Measurements from ENCODE around the gene DNAJC3.

DNAJC3 gene

DNA sequence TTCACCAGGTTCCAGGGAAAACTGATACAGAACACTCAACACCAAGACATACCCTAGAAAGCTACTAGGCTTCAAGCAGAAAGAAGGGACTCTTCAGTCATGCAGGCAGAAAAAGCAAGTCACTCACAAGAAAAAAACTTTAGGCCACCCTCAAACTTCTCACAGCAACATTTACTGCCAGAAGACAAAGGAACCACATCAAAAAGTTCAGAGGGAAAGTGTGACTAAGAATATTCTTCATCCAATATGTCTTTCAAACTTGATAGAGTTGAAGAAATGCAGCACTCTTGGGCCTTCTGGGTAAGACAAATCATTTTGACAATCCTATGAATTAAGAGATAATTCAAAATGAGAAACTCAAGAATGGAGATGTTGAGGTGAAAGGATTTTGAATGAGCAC is 40.1 kb upstream of the DNAJC3 start:
- H3K36me3 ChIP-seq, result peaks cover 66% of the 10 kb centered on the region
- no peak for DNase-seq
- TF ChIP-seq, protein P1, sequence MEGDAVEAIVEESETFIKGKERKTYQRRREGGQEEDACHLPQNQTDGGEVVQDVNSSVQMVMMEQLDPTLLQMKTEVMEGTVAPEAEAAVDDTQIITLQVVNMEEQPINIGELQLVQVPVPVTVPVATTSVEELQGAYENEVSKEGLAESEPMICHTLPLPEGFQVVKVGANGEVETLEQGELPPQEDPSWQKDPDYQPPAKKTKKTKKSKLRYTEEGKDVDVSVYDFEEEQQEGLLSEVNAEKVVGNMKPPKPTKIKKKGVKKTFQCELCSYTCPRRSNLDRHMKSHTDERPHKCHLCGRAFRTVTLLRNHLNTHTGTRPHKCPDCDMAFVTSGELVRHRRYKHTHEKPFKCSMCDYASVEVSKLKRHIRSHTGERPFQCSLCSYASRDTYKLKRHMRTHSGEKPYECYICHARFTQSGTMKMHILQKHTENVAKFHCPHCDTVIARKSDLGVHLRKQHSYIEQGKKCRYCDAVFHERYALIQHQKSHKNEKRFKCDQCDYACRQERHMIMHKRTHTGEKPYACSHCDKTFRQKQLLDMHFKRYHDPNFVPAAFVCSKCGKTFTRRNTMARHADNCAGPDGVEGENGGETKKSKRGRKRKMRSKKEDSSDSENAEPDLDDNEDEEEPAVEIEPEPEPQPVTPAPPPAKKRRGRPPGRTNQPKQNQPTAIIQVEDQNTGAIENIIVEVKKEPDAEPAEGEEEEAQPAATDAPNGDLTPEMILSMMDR (IDR thresholded peaks at IDR 0.05; ENCODE audit: low read depth, low read length), result no peak
- H3K9me3 ChIP-seq, result no peaks in the 10 kb centered on the region
- H3K4me3 ChIP-seq (ENCODE audit: low read depth, low read length), result no peak overlapping the region
- H3K4me1 ChIP-seq, result no peaks in the 10 kb centered on the region
- H3K27me3 ChIP-seq, result no peaks in the 10 kb centered on the region

DNA sequence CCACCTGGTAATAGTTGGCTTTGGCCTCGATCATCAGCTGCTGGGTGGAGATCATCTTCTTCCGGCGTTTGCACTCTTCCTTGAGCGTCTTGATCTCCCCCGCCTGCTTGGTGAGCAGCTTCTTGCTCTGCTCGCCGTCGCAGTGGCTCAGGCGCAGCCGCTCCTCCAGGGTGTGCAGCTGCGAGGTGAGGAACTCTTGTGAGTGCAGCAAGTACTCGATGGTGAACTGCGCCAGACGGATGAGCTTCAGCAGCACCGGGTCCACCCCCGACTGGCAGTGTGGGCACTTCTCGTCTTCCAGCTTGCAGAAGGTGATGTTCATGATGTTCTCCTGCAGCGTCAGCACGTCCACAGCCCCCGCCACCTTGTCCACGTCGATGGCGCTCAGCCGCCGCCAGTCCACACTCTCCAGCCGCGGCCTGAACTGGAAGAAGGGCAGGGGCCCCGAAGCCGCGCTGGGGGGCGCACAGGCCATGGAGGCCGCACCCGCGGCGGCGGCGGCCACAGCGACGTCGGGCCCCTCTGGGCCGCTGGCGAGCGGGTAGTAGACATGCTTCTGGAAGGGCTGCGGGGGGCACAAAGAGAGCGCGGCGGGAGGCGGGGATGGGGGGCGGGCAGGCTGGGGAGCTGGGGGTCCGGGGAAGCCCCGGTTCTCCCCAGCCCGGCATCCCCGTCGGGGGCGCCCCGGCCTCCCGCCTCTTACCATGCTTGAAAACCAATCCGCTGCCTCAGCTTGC is 35.5 kb upstream of the DNAJC3 start:
- TF ChIP-seq, protein P1 (IDR thresholded peaks at IDR 0.05; ENCODE audit: low read depth, low read length), result no peak
- Histone ChIP-seq H3K4me3 (ENCODE audit: low read depth, low read length) (peak overlapping the region; percentile 89), H3K4me1 (no peaks in the 10 kb centered on the region; the same call in 1 of the 2 replicates), H3K9me3 (no peaks in the 10 kb centered on the region), H3K36me3 (peaks cover 30% of the 10 kb centered on the region), H3K27me3 (no peaks in the 10 kb centered on the region)
- DNase-seq, result peak; percentile 67

DNA sequence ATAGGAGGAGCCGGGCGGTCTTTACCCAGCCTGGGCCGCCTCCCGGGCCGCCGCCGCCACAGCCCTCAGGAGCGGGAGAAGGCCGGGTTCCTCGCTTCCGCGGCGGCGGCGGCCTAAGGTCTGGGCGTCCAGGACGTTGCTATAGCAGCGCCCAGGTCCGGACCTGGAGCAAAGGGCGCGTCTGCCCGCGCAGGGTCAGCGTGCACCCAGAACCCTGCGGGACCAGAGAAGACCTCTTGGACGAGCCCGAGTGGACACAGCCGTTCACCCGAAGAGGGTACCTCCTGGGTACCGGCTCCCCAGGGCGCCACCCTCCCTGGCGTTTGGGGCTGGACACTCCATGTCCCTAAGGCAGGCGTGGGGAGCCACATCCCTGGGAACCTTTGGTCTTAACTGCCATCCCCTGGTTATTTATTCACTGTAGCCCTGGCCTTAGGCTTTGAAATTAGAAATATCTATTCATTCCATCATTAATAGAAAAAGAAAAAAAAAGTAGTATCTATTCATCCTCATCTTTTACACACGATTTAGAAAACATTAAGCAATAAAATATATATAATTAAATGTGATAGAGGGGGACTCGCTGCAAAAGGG is 34.8 kb upstream of the DNAJC3 start:
- no peaks in the 10 kb centered on the region for H3K27me3 ChIP-seq
- H3K9me3 ChIP-seq, result no peaks in the 10 kb centered on the region
- H3K36me3 ChIP-seq, result peaks cover 24% of the 10 kb centered on the region
- no peaks in the 10 kb centered on the region; the same call in 1 of the 2 replicates for H3K4me1 ChIP-seq
- TF ChIP-seq, protein P1 (IDR thresholded peaks at IDR 0.05; ENCODE audit: low read depth, low read length), result no peak
- H3K4me3 ChIP-seq (ENCODE audit: low read depth, low read length), result peak overlapping the region; percentile 89
- peak; percentile 76 for DNase-seq

DNA sequence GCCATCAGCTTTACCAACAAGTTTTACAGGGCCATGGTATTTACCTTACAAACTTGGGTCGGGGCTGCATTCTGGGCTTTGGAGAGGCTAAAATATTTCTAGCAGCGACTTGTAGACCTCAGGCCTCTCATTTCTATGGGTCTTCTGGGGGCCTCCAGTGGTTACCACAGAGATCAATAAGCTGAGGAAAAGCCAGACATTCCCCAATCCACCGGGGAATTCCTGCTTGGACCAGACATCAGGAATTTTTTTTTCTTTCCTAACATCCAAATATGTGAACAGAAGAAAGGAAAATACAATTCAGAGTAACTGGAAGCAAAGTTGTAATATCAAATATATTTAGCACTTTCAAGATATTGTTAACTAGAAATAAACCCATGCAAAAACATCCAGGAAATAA is 33.9 kb upstream of the DNAJC3 start:
- Histone ChIP-seq H3K4me3 (ENCODE audit: low read depth, low read length) (peak overlapping the region; percentile 89), H3K4me1 (no peaks in the 10 kb centered on the region; the same call in 1 of the 2 replicates), H3K27me3 (no peaks in the 10 kb centered on the region), H3K9me3 (no peaks in the 10 kb centered on the region), H3K36me3 (peaks cover 20% of the 10 kb centered on the region)
- TF ChIP-seq, protein P1 (IDR thresholded peaks at IDR 0.05; ENCODE audit: low read depth, low read length), result no peak
- DNase-seq, result no peak

DNA sequence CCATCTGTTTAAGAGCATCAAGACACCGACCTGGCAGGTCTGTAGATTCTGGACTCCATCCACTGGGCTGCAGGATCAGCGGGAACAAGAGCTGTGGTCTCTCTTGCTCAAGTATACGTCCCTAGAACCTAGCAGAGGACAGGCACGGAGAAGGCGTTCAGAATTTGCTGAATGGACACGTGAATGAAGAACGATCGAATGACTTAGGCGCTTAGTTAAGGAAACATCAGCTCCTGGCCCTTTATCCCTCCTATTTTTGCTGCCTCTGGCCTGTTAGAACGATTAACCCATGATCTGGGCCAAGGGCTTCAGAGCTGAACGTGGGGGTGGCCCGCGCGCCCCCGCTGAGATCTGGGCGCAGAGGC is 33.4 kb upstream of the DNAJC3 start:
- Histone ChIP-seq H3K9me3 (no peaks in the 10 kb centered on the region), H3K4me1 (no peaks in the 10 kb centered on the region; the same call in 1 of the 2 replicates), H3K27me3 (no peaks in the 10 kb centered on the region), H3K36me3 (peaks cover 16% of the 10 kb centered on the region), H3K4me3 (ENCODE audit: low read depth, low read length) (peak overlapping the region; percentile 89)
- peak; percentile 41 for DNase-seq
- TF ChIP-seq, protein P1 (IDR thresholded peaks at IDR 0.05; ENCODE audit: low read depth, low read length), result no peak

Measured in BE2C (cell line).